Endodermal cell (in vitro differentiated cells): ENCODE results near the gene SEMA5A. TPM values are rescaled to one million over a fixed set of nuclear protein-coding genes. Genes with fewer than 3 reads are reported as not detected.

Experiments used
- DNase-seq: peaks from one replicate; pipeline ENCODE4 v3.0.0-alpha.2; 2017
- H3K27ac ChIP-seq: 2 replicates; pipeline ENCODE4 v1.5.1; 2013; ENCODE audit warnings: mild to moderate bottlenecking, low read depth, low read length, moderate library complexity
- H3K27me3 ChIP-seq: 2 replicates; pipeline ENCODE4 v1.6.1; 2013; ENCODE audit warnings: mild to moderate bottlenecking, low read length, moderate library complexity; ENCODE audit not compliant: insufficient read depth, control insufficient read depth, poor library complexity, severe bottlenecking
- H3K36me3 ChIP-seq: 2 replicates; pipeline ENCODE4 v1.7.0; 2013; ENCODE audit warnings: mild to moderate bottlenecking, low read length, moderate library complexity; ENCODE audit not compliant: control insufficient read depth, insufficient read depth
- H3K4me1 ChIP-seq: one replicate; pipeline ENCODE4 v1.7.0; 2013; ENCODE audit warnings: low read length; ENCODE audit not compliant: control insufficient read depth, insufficient read depth
- H3K4me3 ChIP-seq: 2 replicates; pipeline ENCODE4 v1.5.1; 2013; ENCODE audit warnings: mild to moderate bottlenecking, low read length, moderate library complexity
- H3K9ac ChIP-seq: 2 replicates; pipeline ENCODE4 v1.6.1; 2013; ENCODE audit warnings: mild to moderate bottlenecking, low read length, moderate library complexity; ENCODE audit not compliant: poor library complexity, severe bottlenecking; ENCODE audit errors: extremely low read depth
- H3K9me3 ChIP-seq: 2 replicates; pipeline ENCODE4 v1.6.1; 2013; ENCODE audit warnings: mild to moderate bottlenecking, low read length, moderate library complexity; ENCODE audit not compliant: control insufficient read depth
- H3K27ac Mint-ChIP-seq: 2 replicates; pipeline ENCODE4 v1.8.0; 2020; ENCODE audit warnings: mixed read lengths
- H3K27me3 Mint-ChIP-seq: 2 replicates; pipeline ENCODE4 v1.8.0; 2021; ENCODE audit warnings: mild to moderate bottlenecking, mixed read lengths; ENCODE audit not compliant: insufficient read depth
- H3K36me3 Mint-ChIP-seq: 2 replicates; pipeline ENCODE4 v1.8.0; 2020; ENCODE audit warnings: low read depth, mixed read lengths
- H3K4me1 Mint-ChIP-seq: 2 replicates; pipeline ENCODE4 v1.8.0; 2020; ENCODE audit warnings: mixed read lengths
- H3K4me3 Mint-ChIP-seq: 2 replicates; pipeline ENCODE4 v1.8.0; 2020; ENCODE audit warnings: mild to moderate bottlenecking, moderate library complexity, mixed read lengths
- H3K9me3 Mint-ChIP-seq: 2 replicates; pipeline ENCODE4 v1.8.0; 2020; ENCODE audit warnings: mild to moderate bottlenecking, mixed read lengths
- CTCF ChIP-seq: fragments of 200-600 bp; sonication (generic); conservative IDR thresholded peaks from 2 replicates; pipeline ENCODE4 v1.5.0; 2021; ENCODE audit warnings: antibody characterized with exemption, mild to moderate bottlenecking
- WGBS, 2 experiments: methylation state at CpG; one replicate each; pipeline versions ENCODE4 v1.1.5 to v1.1.7; 2013; ENCODE audit warnings: missing lambda C conversion rate in 2 of 2, mixed read lengths in 1 of 2; ENCODE audit not compliant: insufficient coverage in 1 of 2, insufficient read length in 1 of 2; 5-methylcytosine and 5-hydroxymethylcytosine counted together
- total RNA-seq, 2 donors: library from RNA; stranded (reverse); fragmentation: NEBNext Ultra II Directional in 1 of 2; extraction: Animal tissue kit (Norgen Biotek cat#: 25700) in 1 of 2; gene quantifications; 2 replicates in 1 of 2; 3 replicates in 1 of 2; pipeline ENCODE4 v1.2.1, GENCODE V29; 2021

Gene SEMA5A
- total RNA-seq, 2 donors from 2014 or later = 46.8 to 77.8 TPM

GRCh38 chr5:9499498-9499876, 46.4 kb downstream of the SEMA5A start:
- Mint-ChIP-seq H3K36me3 (peaks cover 2% of the 10 kb centered on the region), H3K27ac (no peak overlapping the region), H3K4me1 (peaks cover 3% of the 10 kb centered on the region), H3K27me3 (no peaks in the 10 kb centered on the region), H3K9me3 (no peaks in the 10 kb centered on the region), H3K4me3 (no peak overlapping the region)
- no peak overlapping the region for H3K27ac ChIP-seq
- no peak for TF ChIP-seq CTCF
- H3K27me3 ChIP-seq = no peaks in the 10 kb centered on the region
- peaks cover 11% of the 10 kb centered on the region for H3K36me3 ChIP-seq
- DNase-seq = no peak
- H3K4me3 ChIP-seq = no peak overlapping the region
- WGBS, 2 experiments = 100% methylated on average over 1 of the region's 1 CpG
- no peaks in the 10 kb centered on the region for H3K4me1 ChIP-seq
- no peaks in the 10 kb centered on the region for H3K9me3 ChIP-seq
- no peak overlapping the region for H3K9ac ChIP-seq

GRCh38 chr5:9498541-9499497, 47.1 kb downstream of the SEMA5A start:
- peak; percentile 85 for DNase-seq
- no peaks in the 10 kb centered on the region for H3K9me3 Mint-ChIP-seq

GRCh38 chr5:9497347-9497746, 48.5 kb downstream of the SEMA5A start:
- no peak for TF ChIP-seq CTCF
- no peaks in the 10 kb centered on the region for H3K27me3 ChIP-seq
- H3K4me1 Mint-ChIP-seq = peaks cover 12% of the 10 kb centered on the region
- WGBS, 2 experiments = 94 to 96% methylated on average over 8 of the region's 8 CpGs
- H3K9me3 Mint-ChIP-seq = no peaks in the 10 kb centered on the region
- H3K9me3 ChIP-seq = no peaks in the 10 kb centered on the region
- H3K27me3 Mint-ChIP-seq = no peaks in the 10 kb centered on the region
- no peaks in the 10 kb centered on the region for H3K36me3 ChIP-seq
- DNase-seq = no peak
- H3K36me3 Mint-ChIP-seq = no peaks in the 10 kb centered on the region
- H3K4me1 ChIP-seq = no peaks in the 10 kb centered on the region
- H3K27ac ChIP-seq = no peak overlapping the region
- no peak overlapping the region for H3K27ac Mint-ChIP-seq
- no peak overlapping the region for H3K4me3 Mint-ChIP-seq
- no peak overlapping the region for H3K4me3 ChIP-seq
- H3K9ac ChIP-seq = no peak overlapping the region

More at GRCh38 chr5:9498541-9499497, 47.1 kb downstream of the SEMA5A start:
- peak; percentile 87 for TF ChIP-seq CTCF
- H3K27ac Mint-ChIP-seq = no peak overlapping the region
- H3K4me1 ChIP-seq = no peaks in the 10 kb centered on the region
- H3K9ac ChIP-seq = no peak overlapping the region
- H3K4me1 Mint-ChIP-seq = peaks cover 9% of the 10 kb centered on the region
- no peak overlapping the region for H3K4me3 Mint-ChIP-seq
- H3K27me3 ChIP-seq = no peaks in the 10 kb centered on the region
- no peaks in the 10 kb centered on the region for H3K36me3 Mint-ChIP-seq
- H3K4me3 ChIP-seq = no peak overlapping the region
- no peak overlapping the region for H3K27ac ChIP-seq
- no peaks in the 10 kb centered on the region for H3K9me3 ChIP-seq
- H3K27me3 Mint-ChIP-seq = no peaks in the 10 kb centered on the region
- WGBS, 2 experiments = 85 to 93% methylated on average over 11 to 13 of the region's 14 CpGs
- peaks cover 11% of the 10 kb centered on the region for H3K36me3 ChIP-seq
